GM19238 (cell line): ENCODE results near the gene RANBP6.

Experiments
- DNase-seq: peaks from one replicate; pipeline ENCODE4 v3.0.0; 2011; ENCODE audit warnings: low spot score; ENCODE audit not compliant: insufficient read length

The RANBP6 gene

GRCh38 chr9:6007058-6007769 is 8.2 kb downstream of the RANBP6 start:
- peak; percentile 69 for DNase-seq

- DNase-seq = no peak
These were observed 8.7 kb downstream of the RANBP6 start for GRCh38 chr9:6006749-6007057.

DNA sequence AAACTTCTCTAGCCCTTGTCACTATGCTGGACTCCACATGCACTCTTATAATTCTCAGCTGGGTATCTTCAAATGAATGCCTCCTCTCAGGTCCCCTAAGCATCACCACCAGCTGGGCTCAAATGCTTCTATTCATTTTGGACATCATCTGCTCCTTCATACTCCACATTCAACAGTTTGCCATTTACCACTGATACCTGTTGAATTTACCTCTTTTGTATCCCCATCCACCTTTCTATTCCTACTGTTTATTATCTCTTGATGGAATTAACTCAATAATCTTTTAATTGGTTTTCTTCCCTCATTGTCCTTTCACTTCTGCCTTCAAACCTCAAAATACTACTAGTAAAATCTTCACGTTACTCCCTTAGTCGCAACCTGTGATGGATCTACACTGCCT is 14.5 kb downstream of the RANBP6 start:
- DNase-seq = no peak

DNA sequence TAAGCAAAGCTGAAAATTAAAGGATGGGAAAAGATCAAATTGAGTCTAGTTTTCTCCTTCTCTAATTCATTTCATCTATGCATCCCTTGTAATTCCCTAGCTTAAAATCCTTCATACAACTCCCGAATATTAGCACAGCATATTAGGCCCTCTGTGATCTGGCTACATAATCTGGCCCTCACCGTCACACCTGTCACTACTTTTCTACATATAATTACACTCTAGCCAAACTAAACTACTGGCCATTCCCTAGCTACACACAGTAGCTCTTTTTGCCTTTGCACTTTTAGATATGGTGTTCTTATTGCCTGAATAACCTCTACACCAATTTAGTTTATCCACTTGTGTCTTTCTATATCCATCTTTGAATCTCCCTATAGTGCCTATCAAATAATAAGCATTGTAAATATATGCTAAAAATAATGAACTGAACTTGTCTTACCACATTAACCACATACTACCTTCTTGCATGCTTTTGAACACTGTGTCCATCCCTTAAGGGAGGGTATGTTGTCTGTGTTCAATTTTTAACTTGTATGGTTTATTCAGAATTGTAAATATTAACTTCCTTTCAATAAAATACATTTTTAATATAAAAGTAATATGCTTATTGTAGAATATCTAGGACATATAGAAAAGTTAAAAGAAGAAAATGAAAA is 15.9 kb downstream of the RANBP6 start:
- no peak for DNase-seq

GRCh38 chr9:5994493-5994892 is 20.9 kb downstream of the RANBP6 start:
- DNase-seq = no peak

GRCh38 chr9:5988265-5988664 is 27.2 kb downstream of the RANBP6 start:
- no peak for DNase-seq

DNA sequence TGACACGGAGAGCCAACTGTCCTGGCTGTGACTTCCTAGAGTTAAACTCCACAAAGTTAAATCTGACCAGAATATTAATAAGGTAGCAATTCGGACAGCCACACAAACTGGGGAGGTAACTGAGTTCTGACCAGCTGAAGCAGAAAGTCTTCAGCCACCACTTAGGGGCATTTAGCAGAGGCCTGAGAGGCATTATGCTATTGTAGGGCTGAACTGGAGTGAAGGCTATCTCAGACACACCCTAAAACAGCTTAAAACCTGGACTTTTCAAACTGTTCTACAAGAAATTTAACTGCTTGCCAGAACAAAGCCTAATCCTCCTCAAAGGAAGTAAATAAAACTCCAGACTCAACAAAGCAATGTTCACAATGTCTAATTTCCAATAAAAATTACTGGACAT is 32.4 kb downstream of the RANBP6 start:
- no peak for DNase-seq

GRCh38 chr9:5982317-5982716 is 33.1 kb downstream of the RANBP6 start:
- no peak for DNase-seq

GRCh38 chr9:5978523-5978922 is 36.9 kb downstream of the RANBP6 start:
- DNase-seq = no peak

GRCh38 chr9:5976674-5977397 is 38.6 kb downstream of the RANBP6 start:
- DNase-seq = peak; percentile 11

GRCh38 chr9:5971740-5972139 is 43.7 kb downstream of the RANBP6 start:
- DNase-seq = no peak
